ENCODE measurements around the gene KRT82.

KRT82 gene

DNA sequence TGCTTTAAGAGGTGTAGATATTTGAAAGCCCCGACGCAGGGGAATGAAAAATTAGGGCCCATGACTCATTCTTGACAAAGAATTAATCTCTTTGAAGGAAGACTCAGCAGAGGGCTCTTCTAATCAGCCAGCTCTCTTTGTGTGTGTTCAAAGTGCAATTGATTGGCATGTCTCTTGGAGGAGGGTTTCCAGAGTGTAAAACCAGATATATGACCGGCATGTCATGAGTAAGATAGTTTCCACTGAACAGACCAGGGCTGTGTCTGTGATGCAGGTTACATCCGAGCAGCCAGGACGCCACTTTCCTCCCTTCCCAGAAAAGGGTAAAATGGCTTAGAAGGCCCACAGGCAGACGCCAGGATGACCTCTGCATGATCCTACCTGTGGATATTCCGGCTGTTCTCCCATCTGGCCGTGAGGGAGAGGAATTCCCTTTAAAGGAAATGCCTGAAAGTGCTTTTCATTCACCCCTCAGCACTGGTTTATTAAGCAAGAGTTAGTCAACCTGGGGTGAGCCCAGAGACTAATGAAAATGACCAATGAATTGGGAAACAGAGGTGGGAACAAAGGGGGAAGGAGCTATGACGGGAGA, 35.3 kb upstream of the KRT82 start:
- no peak overlapping the region for H3K9ac ChIP-seq (ENCODE audit: low read depth, low read length)
- H3K9me3 ChIP-seq (ENCODE audit: insufficient read depth, low read depth, low read length), result no peaks in the 10 kb centered on the region
- H3K27ac ChIP-seq (ENCODE audit: low read length), result no peak overlapping the region
- no peak overlapping the region for H3K4me3 ChIP-seq (ENCODE audit: low read length)
- H3K27me3 ChIP-seq (ENCODE audit: insufficient read depth, low read length), result no peaks in the 10 kb centered on the region
- H3K36me3 ChIP-seq (ENCODE audit: insufficient read depth, low read depth, low read length), result no peaks in the 10 kb centered on the region
- peaks cover 14% of the 10 kb centered on the region for H3K4me1 ChIP-seq (ENCODE audit: insufficient read depth, low read length)

DNA sequence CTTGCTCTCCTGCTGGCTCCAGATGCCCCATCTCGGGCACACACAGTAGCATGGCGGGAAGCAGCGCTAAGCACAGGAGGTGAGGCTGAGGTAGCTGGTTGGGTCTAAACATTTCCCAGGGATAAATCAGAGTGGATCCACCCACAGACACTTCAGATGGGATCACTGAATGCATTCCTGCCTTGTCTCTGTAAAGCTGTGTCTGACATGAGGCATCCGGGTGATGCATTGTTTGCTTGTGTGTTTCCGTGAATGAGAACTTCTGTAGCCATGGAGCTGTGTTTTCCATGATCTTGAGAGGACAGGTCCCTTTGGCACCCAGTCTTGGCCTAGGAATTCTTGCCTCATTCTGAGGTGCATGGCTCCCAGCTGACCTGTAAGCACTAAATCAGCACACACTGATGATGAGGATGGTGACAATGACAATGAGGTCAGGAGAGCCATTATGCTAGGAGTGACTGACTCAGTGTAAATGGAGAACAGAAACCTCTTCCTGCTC, 34.7 kb upstream of the KRT82 start:
- no peak overlapping the region for H3K4me3 ChIP-seq (ENCODE audit: low read length)
- H3K9ac ChIP-seq (ENCODE audit: low read depth, low read length), result no peak overlapping the region
- H3K36me3 ChIP-seq (ENCODE audit: insufficient read depth, low read depth, low read length), result no peaks in the 10 kb centered on the region
- H3K27me3 ChIP-seq (ENCODE audit: insufficient read depth, low read length), result no peaks in the 10 kb centered on the region
- no peak overlapping the region for H3K27ac ChIP-seq (ENCODE audit: low read length)
- H3K4me1 ChIP-seq (ENCODE audit: insufficient read depth, low read length), result peaks cover 14% of the 10 kb centered on the region
- no peaks in the 10 kb centered on the region for H3K9me3 ChIP-seq (ENCODE audit: insufficient read depth, low read depth, low read length)

DNA sequence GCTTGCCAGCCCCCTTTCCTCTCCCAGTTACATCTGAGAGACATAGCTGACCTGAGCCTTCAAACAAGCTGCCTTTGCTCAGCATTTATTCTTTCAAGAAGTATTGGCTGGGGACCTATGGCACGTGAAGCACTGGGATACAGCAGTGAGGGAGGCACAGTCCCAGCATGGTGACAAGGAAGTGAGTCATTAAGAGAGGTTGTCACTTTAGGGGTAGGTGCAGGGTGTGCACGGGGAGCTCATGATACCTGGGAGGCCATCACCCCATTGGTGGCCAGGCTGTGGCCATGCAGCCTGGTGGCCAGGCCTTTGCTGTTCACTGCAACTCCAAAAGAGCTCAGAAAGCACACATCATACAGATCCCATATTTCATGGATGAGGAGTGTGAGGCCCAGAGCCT, 33.7 kb upstream of the KRT82 start:
- no peaks in the 10 kb centered on the region for H3K36me3 ChIP-seq (ENCODE audit: insufficient read depth, low read depth, low read length)
- no peaks in the 10 kb centered on the region for H3K9me3 ChIP-seq (ENCODE audit: insufficient read depth, low read depth, low read length)
- no peak overlapping the region for H3K9ac ChIP-seq (ENCODE audit: low read depth, low read length)
- no peak overlapping the region for H3K27ac ChIP-seq (ENCODE audit: low read length)
- no peak overlapping the region for H3K4me3 ChIP-seq (ENCODE audit: low read length)
- H3K4me1 ChIP-seq (ENCODE audit: insufficient read depth, low read length), result peaks cover 14% of the 10 kb centered on the region
- no peaks in the 10 kb centered on the region for H3K27me3 ChIP-seq (ENCODE audit: insufficient read depth, low read length)

DNA sequence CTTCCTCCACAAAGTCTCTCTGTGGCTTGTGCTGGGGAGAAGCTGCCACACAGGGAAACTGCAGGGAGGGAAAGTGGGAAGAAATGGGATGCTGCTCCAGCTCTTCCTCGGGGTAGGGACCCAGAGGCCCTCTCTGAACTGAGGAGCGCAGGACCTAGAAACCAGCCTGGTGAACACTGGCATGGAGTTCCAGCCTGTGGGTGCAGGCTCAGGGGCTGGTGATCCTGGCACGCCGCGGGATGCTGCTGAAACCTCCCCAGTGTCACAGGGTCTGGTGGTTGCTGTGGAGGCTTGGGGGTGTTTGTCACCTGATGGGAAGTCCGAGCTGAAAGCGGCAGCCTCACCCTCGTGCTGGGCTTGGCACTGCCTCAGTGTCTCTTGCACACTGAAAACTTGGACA, 33.3 kb upstream of the KRT82 start:
- Histone ChIP-seq H3K27ac (ENCODE audit: low read length) (no peak overlapping the region), H3K9ac (ENCODE audit: low read depth, low read length) (no peak overlapping the region), H3K27me3 (ENCODE audit: insufficient read depth, low read length) (no peaks in the 10 kb centered on the region), H3K36me3 (ENCODE audit: insufficient read depth, low read depth, low read length) (no peaks in the 10 kb centered on the region), H3K4me3 (ENCODE audit: low read length) (no peak overlapping the region), H3K9me3 (ENCODE audit: insufficient read depth, low read depth, low read length) (no peaks in the 10 kb centered on the region), H3K4me1 (ENCODE audit: insufficient read depth, low read length) (peaks cover 14% of the 10 kb centered on the region)

DNA sequence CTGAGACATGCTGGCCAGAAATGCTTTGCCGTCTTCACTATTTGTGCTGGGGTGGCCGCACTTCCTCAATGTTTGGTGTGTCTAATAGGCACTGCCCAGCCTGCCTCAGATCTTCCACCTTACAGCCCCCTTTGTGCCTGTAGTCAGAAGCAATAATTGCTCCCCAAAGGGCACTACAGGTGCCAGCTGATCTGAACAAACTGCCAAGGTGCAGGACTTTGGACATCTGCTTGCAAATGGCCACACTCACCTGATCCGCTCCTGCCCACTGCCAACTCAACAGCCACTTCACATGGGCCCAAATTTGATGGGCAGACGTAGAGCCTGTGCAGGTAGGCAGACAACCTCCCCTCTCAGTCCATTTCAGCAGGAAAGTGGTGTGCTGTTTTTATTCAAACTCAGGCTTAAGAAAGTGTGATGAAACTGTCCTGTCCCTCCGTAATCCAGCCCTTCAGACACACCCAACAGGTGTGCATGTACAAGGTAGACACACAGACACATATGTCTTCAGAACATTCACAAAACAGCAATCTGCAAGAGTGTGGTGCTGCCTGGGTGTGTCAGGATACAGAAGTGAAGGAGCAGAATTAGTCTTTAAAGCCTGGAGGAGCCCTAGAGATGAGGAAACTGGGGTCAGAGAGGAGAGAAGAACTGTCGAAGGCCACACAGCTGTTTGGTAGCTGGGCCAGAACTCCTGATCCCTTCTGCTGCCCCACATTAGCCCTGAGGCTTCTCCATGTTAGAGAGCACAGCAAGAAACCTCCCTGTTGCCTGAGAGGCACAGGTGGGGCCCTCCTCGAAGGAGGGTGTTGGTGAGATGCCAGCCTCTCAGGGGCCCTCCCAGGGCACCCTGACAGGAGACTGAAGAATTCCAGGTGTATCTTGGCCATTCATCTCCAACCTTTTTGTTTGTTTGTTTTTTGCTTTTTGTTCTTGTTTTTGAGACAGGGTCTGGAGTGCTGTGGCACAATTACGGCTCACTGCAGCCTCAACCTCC, 32.5 kb upstream of the KRT82 start:
- Histone ChIP-seq H3K27ac (ENCODE audit: low read length) (no peak overlapping the region), H3K36me3 (ENCODE audit: insufficient read depth, low read depth, low read length) (no peaks in the 10 kb centered on the region), H3K9ac (ENCODE audit: low read depth, low read length) (no peak overlapping the region), H3K9me3 (ENCODE audit: insufficient read depth, low read depth, low read length) (no peaks in the 10 kb centered on the region), H3K4me3 (ENCODE audit: low read length) (no peak overlapping the region), H3K4me1 (ENCODE audit: insufficient read depth, low read length) (peaks cover 14% of the 10 kb centered on the region), H3K27me3 (ENCODE audit: insufficient read depth, low read length) (no peaks in the 10 kb centered on the region)

DNA sequence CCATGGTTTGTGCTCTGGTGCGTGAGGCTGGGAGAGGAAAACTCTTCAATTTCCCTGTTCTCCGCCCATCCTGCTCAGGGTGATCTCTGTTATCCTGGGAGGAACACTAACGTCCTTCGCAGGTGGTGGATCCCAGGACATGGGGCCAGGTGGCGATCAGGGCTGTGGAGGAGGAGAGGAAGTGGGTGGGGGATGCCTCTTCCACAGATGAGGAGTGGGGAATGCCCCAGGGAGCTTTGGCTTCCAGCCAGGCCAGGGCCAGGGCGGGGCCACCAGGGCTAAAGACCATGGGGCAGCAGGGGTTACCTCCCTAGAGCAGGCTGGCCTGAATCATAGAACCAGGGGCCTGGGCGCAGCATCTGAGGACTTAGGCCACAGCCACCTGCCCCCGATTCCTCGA, 31.4 kb upstream of the KRT82 start:
- Histone ChIP-seq H3K27me3 (ENCODE audit: insufficient read depth, low read length) (no peaks in the 10 kb centered on the region; the same call in 1 of the 2 replicates), H3K4me1 (ENCODE audit: insufficient read depth, low read length) (peaks cover 11% of the 10 kb centered on the region), H3K4me3 (ENCODE audit: low read length) (no peak overlapping the region), H3K9ac (ENCODE audit: low read depth, low read length) (no peak overlapping the region), H3K36me3 (ENCODE audit: insufficient read depth, low read depth, low read length) (no peaks in the 10 kb centered on the region), H3K9me3 (ENCODE audit: insufficient read depth, low read depth, low read length) (no peaks in the 10 kb centered on the region), H3K27ac (ENCODE audit: low read length) (no peak overlapping the region)

DNA sequence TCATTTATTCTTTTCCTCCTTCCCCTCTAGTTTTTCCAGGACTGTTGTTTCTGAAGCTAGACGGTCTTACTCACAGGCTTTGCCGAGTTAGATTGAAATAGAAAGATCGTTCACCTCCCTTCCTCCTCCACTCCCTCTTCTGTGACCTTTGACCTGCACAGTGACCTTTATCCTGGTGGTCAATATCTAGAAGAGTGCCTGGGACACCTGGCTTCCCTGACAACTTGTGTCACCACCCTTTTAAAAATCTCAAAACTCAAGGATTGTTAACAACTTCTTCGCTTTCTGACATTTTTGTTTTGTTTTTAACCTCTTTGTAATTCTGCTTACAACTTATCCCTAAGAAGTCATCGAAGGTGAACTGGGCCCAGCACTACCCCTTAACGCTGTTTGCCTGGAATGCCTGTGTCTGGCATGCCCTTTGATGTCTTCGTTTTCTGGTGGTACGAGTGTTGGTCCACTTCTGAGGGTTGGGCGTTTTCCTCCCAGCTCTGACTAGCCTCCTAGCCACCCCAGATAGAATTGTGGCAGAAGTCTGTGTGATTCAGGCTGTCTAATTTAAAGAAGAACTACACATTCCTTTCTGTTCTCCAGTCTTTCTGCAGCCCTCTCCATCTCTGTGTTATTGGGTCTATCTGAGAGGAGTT, 30.8 kb upstream of the KRT82 start:
- Histone ChIP-seq H3K27me3 (ENCODE audit: insufficient read depth, low read length) (no peaks in the 10 kb centered on the region; the same call in 1 of the 2 replicates), H3K4me3 (ENCODE audit: low read length) (no peak overlapping the region), H3K27ac (ENCODE audit: low read length) (no peak overlapping the region), H3K4me1 (ENCODE audit: insufficient read depth, low read length) (peaks cover 5% of the 10 kb centered on the region; the same call in 1 of the 2 replicates), H3K9me3 (ENCODE audit: insufficient read depth, low read depth, low read length) (no peaks in the 10 kb centered on the region), H3K9ac (ENCODE audit: low read depth, low read length) (no peak overlapping the region), H3K36me3 (ENCODE audit: insufficient read depth, low read depth, low read length) (no peaks in the 10 kb centered on the region)

DNA sequence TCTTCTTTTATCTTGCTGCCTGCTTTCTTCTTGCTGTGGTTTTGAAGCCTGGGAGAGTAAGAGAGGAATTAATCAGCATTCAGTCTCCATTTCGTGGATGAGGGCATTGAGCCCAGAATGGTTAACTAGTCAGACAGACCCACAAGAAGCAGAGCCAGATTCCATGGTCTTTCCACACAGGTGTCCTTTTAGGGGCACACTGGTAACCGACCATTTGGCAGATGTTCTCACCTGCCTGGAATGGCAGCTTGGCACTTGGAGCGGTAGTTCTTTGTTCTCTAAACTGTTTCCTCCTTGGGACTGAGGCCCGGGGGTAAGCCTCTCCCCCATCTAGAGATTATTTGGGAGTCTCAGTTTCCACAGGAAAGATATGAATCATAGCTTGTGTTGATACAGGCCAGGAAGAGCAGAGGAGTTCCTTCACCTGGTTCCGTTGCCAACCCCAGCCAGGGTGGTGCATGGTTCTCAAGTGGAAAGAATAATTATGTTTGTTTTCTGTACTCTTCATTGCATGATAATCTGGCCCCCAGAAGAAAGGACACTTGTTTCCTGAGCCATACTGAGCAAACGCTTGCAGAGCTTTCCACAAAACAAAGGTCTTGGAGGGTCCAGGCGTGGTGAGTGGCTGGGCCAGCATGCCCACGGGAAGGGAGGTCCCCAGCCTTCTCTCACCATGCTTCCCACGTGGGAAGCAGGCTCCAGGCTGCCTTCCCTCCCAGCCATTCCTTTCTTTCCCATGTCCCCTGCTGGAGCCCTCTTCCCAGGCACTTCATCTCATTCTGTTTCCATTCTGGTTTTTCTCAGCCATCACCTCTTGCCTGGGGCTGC, 30.1 kb upstream of the KRT82 start:
- Histone ChIP-seq H3K9ac (ENCODE audit: low read depth, low read length) (no peak overlapping the region), H3K36me3 (ENCODE audit: insufficient read depth, low read depth, low read length) (no peaks in the 10 kb centered on the region), H3K4me3 (ENCODE audit: low read length) (no peak overlapping the region), H3K9me3 (ENCODE audit: insufficient read depth, low read depth, low read length) (no peaks in the 10 kb centered on the region), H3K27me3 (ENCODE audit: insufficient read depth, low read length) (no peaks in the 10 kb centered on the region; the same call in 1 of the 2 replicates), H3K4me1 (ENCODE audit: insufficient read depth, low read length) (no peaks in the 10 kb centered on the region), H3K27ac (ENCODE audit: low read length) (no peak overlapping the region)

DNA sequence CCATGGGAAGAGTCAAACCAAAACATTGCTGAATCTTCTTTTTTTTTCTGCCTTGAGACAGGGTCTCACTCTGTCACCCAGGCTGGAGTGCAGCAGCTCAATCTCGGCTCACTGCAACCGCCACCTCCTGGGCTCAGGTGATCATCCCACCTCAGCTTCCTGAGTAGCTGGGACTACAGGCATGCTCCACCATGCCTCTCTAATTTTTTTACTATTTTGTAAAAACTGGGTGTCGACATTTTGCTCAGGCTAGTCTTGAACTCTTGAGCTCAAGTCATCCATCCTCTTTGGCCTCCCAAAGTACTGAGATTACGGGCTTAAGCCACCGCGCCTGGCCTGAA, 29.5 kb upstream of the KRT82 start:
- Histone ChIP-seq H3K9ac (ENCODE audit: low read depth, low read length) (no peak overlapping the region), H3K36me3 (ENCODE audit: insufficient read depth, low read depth, low read length) (no peaks in the 10 kb centered on the region), H3K4me1 (ENCODE audit: insufficient read depth, low read length) (no peaks in the 10 kb centered on the region), H3K9me3 (ENCODE audit: insufficient read depth, low read depth, low read length) (no peaks in the 10 kb centered on the region), H3K4me3 (ENCODE audit: low read length) (no peak overlapping the region), H3K27ac (ENCODE audit: low read length) (no peak overlapping the region), H3K27me3 (ENCODE audit: insufficient read depth, low read length) (no peaks in the 10 kb centered on the region; the same call in 1 of the 2 replicates)

DNA sequence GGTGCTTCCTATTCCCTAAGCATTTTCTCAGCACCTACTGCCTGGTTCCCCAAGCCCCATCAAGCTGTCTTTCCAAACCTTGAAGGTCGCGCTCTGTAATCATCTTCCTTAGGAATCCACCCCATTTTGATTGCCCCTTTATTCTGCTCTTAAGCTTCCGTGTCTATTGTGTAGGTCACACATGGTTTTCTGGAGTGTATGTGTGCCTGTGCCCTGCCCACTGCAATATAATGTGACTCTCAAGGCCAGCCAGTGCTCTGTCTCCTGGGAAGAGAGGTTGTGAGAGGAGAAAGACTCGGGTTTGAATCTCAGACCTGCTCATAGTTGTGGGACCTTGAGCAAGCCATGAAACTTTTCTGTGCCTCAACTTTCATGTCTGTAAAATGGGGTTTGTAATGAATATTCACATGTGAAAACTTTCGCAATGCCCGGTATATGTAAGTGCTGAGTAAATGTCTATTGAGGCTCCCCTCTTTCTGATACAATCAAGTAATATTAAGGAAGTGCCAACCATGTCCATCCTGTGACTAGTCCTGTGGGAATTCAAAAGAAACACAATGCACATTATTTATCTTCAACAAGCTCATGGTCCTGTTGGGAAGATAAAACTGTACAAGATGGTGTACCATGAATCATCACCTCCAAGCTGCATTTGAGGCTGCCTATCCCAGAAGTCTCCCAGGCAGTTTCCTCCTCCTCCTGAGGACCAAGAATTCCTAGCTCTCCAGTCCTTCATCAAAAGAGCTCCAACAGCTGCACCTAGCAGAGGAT, 28.8 kb upstream of the KRT82 start:
- no peak overlapping the region for H3K9ac ChIP-seq (ENCODE audit: low read depth, low read length)
- no peaks in the 10 kb centered on the region for H3K9me3 ChIP-seq (ENCODE audit: insufficient read depth, low read depth, low read length)
- H3K4me1 ChIP-seq (ENCODE audit: insufficient read depth, low read length), result no peaks in the 10 kb centered on the region
- H3K27ac ChIP-seq (ENCODE audit: low read length), result no peak overlapping the region
- no peaks in the 10 kb centered on the region for H3K36me3 ChIP-seq (ENCODE audit: insufficient read depth, low read depth, low read length)
- H3K27me3 ChIP-seq (ENCODE audit: insufficient read depth, low read length), result no peaks in the 10 kb centered on the region; the same call in 1 of the 2 replicates
- H3K4me3 ChIP-seq (ENCODE audit: low read length), result no peak overlapping the region
